ENCODE measurements around the gene PPP3CA. TPM values are rescaled to one million over a fixed set of nuclear protein-coding genes. Genes with fewer than 3 reads are reported as not detected.
A peak's percentile ranks its signal among the peaks of the same experiment; 100 is the strongest.

Gene PPP3CA
- total and polyA plus RNA-seq, 2 of the 13 experiments (the other 11 are each of a cell fraction or from before 2014, with no cell fraction given), result 4.8 to 13.2 TPM

DNA sequence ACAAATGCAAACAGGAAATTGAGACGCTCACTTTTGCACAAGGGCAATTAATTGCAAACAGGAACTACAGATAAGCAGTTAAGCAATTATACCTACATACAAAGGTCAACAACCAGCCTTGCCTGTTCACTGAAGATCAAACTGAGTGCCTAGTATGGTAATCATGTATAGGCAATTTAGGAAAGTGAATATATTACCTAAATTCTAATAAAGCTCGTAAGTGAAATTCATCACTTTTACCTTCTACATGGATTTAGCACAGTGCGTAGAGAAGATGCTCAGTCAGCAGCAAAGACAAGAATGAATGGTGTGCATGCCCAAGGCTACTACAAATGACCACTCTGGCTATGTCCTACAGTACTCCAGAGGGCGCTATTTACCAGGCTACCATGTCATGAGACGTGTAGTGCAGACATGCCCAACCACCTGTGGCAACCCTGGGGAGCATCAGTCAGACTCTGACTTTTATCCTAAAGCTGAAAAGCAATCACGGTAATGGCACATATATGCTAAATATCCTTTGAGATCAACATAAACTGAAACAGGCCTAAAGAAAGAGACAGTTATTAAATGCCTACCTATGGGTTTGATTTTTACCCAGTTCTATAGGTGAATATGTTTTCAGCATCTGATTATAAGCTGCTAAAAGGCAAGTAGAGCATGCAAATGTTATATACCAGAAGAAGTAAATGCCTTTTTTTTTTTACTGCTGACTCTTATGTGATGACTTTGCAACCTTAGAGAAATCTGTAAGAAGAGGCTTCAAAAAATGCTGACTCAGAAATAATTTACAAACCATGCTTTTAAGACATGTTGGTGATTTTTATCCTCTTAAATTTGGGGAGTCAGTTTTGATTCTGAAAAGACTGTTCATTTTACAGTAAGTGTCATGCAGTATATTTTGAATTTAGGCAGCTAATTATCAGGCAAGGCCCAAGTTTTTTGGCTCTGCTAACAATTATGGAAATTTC, 178.0 kb downstream of the PPP3CA start (continued):
- TF ChIP-seq, protein P1, sequence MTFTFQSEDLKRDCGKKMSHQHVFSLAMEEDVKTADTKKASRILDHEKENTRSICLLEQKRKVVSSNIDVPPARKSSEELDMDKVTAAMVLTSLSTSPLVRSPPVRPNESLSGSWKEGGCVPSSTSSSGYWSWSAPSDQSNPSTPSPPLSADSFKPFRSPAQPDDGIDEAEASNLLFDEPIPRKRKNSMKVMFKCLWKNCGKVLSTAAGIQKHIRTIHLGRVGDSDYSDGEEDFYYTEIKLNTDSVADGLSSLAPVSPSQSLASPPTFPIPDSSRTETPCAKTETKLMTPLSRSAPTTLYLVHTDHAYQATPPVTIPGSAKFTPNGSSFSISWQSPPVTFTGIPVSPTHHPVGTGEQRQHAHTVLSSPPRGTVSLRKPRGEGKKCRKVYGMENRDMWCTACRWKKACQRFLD (CRISPR knock-in tag; IDR thresholded peaks at IDR 0.05; ENCODE audit: borderline replicate concordance), result no peak
- TF ChIP-seq, protein P2, sequence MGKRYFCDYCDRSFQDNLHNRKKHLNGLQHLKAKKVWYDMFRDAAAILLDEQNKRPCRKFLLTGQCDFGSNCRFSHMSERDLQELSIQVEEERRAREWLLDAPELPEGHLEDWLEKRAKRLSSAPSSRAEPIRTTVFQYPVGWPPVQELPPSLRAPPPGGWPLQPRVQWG (CRISPR knock-in tag; IDR thresholded peaks at IDR 0.05; ENCODE audit: borderline replicate concordance, low read depth), result no peak
- no peak for TF ChIP-seq ZNF557 (CRISPR knock-in tag; IDR thresholded peaks at IDR 0.05)
- TF ChIP-seq KDM6A (CRISPR knock-in tag; IDR thresholded peaks at IDR 0.05; ENCODE audit: low read depth), result no peak
- no peak for TF ChIP-seq ZNF382 (CRISPR knock-in tag; IDR thresholded peaks at IDR 0.05; ENCODE audit: borderline replicate concordance)
- TF ChIP-seq, protein P3, sequence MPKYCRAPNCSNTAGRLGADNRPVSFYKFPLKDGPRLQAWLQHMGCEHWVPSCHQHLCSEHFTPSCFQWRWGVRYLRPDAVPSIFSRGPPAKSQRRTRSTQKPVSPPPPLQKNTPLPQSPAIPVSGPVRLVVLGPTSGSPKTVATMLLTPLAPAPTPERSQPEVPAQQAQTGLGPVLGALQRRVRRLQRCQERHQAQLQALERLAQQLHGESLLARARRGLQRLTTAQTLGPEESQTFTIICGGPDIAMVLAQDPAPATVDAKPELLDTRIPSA (CRISPR knock-in tag; IDR thresholded peaks at IDR 0.05; ENCODE audit: borderline replicate concordance), result no peak
- peak; percentile 85 for TF ChIP-seq NCOA2 (CRISPR knock-in tag; IDR thresholded peaks at IDR 0.05)
- TF ChIP-seq, protein P4, sequence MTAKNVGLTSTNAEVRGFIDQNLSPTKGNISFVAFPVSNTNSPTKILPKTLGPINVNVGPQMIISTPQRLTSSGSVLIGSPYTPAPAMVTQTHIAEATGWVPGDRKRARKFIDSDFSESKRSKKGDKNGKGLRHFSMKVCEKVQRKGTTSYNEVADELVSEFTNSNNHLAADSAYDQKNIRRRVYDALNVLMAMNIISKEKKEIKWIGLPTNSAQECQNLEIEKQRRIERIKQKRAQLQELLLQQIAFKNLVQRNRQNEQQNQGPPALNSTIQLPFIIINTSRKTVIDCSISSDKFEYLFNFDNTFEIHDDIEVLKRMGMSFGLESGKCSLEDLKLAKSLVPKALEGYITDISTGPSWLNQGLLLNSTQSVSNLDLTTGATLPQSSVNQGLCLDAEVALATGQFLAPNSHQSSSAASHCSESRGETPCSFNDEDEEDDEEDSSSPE (CRISPR knock-in tag; IDR thresholded peaks at IDR 0.05), result no peak
- TF ChIP-seq ATF7 (IDR thresholded peaks at IDR 0.05), result no peak
- no peak for TF ChIP-seq ATF7 (CRISPR knock-in tag; IDR thresholded peaks at IDR 0.05)
- TF ChIP-seq ZNF468 (CRISPR knock-in tag; IDR thresholded peaks at IDR 0.05), result no peak
- TF ChIP-seq, protein P5, sequence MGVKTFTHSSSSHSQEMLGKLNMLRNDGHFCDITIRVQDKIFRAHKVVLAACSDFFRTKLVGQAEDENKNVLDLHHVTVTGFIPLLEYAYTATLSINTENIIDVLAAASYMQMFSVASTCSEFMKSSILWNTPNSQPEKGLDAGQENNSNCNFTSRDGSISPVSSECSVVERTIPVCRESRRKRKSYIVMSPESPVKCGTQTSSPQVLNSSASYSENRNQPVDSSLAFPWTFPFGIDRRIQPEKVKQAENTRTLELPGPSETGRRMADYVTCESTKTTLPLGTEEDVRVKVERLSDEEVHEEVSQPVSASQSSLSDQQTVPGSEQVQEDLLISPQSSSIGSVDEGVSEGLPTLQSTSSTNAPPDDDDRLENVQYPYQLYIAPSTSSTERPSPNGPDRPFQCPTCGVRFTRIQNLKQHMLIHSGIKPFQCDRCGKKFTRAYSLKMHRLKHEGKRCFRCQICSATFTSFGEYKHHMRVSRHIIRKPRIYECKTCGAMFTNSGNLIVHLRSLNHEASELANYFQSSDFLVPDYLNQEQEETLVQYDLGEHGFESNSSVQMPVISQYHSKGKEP (CRISPR knock-in tag; IDR thresholded peaks at IDR 0.05), result peak; percentile 44; the same call in 1 of the 2 replicates
- TF ChIP-seq DR1 (CRISPR knock-in tag; IDR thresholded peaks at IDR 0.05), result no peak
- TF ChIP-seq ZNF282 (IDR thresholded peaks at IDR 0.05; ENCODE audit: partially characterized antibody), result no peak
- no peak for TF ChIP-seq GTF2F1 (IDR thresholded peaks at IDR 0.05; ENCODE audit: low read length)
- TF ChIP-seq, protein P6, sequence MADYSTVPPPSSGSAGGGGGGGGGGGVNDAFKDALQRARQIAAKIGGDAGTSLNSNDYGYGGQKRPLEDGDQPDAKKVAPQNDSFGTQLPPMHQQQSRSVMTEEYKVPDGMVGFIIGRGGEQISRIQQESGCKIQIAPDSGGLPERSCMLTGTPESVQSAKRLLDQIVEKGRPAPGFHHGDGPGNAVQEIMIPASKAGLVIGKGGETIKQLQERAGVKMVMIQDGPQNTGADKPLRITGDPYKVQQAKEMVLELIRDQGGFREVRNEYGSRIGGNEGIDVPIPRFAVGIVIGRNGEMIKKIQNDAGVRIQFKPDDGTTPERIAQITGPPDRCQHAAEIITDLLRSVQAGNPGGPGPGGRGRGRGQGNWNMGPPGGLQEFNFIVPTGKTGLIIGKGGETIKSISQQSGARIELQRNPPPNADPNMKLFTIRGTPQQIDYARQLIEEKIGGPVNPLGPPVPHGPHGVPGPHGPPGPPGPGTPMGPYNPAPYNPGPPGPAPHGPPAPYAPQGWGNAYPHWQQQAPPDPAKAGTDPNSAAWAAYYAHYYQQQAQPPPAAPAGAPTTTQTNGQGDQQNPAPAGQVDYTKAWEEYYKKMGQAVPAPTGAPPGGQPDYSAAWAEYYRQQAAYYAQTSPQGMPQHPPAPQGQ (CRISPR knock-in tag; IDR thresholded peaks at IDR 0.05; ENCODE audit: borderline replicate concordance), result no peak
- TF ChIP-seq TMF1 (CRISPR knock-in tag; IDR thresholded peaks at IDR 0.05; ENCODE audit: low read depth), result no peak
- TF ChIP-seq ZSCAN29 (CRISPR knock-in tag; conservative IDR thresholded peaks at IDR 0.05), result no peak
